H1 (cell line): ENCODE data around the gene ATP11A.

ENCODE experiments used
- BCL11A ChIP-seq, 2 experiments: IDR thresholded peaks; one replicate each; pipeline ENCODE4 v1.6.1; 2011; ENCODE audit warnings: low read depth in 2 of 2, low read length in 2 of 2, mild to moderate bottlenecking in 2 of 2
- CHD1 ChIP-seq: IDR thresholded peaks from 2 replicates; pipeline ENCODE4 v1.6.1; 2012; ENCODE audit warnings: low read depth, low read length, improper control_type of control experiment
- EZH2 ChIP-seq: fragments of 200-600 bp; sonication (generic); IDR thresholded peaks from 2 replicates; pipeline ENCODE4 v1.7.1; 2012; ENCODE audit warnings: low read depth, mild to moderate bottlenecking, moderate library complexity, low read length, inconsistent platforms; ENCODE audit not compliant: severe bottlenecking
- POLR2A ChIP-seq, 2 experiments: IDR thresholded peaks; 1 replicate in 1 of 2; 2 replicates in 1 of 2; pipeline ENCODE4 v1.6.1; 2011; ENCODE audit warnings: low read depth in 2 of 2, low read length in 2 of 2, mild to moderate bottlenecking in 2 of 2; ENCODE audit errors: control extremely low read depth in 1 of 2
- POLR2AphosphoS5 ChIP-seq: IDR thresholded peaks from 2 replicates; pipeline ENCODE4 v1.6.1; 2011; ENCODE audit warnings: low read depth, low read length
- TEAD4 ChIP-seq: IDR thresholded peaks from 2 replicates; pipeline ENCODE4 v1.6.1; 2012; ENCODE audit warnings: low read depth, low read length, inconsistent platforms, mixed read lengths
- YY1 ChIP-seq: IDR thresholded peaks from 2 replicates; pipeline ENCODE4 v1.6.1; 2011; ENCODE audit warnings: low read depth, mild to moderate bottlenecking, low read length
- TF ChIP-seq, protein P1 (sequence below), 3 experiments: IDR thresholded peaks; 1 replicate in 2 of 3; 2 replicates in 1 of 3; pipeline versions ENCODE4 v1.5.1 to v1.6.1; 2011; ENCODE audit warnings: low read length in 3 of 3, mild to moderate bottlenecking in 3 of 3, inconsistent platforms in 2 of 3, low read depth in 1 of 3, moderate library complexity in 1 of 3; ENCODE audit not compliant: insufficient read depth in 1 of 3; ENCODE audit errors: control extremely low read depth in 1 of 3

DNA sequence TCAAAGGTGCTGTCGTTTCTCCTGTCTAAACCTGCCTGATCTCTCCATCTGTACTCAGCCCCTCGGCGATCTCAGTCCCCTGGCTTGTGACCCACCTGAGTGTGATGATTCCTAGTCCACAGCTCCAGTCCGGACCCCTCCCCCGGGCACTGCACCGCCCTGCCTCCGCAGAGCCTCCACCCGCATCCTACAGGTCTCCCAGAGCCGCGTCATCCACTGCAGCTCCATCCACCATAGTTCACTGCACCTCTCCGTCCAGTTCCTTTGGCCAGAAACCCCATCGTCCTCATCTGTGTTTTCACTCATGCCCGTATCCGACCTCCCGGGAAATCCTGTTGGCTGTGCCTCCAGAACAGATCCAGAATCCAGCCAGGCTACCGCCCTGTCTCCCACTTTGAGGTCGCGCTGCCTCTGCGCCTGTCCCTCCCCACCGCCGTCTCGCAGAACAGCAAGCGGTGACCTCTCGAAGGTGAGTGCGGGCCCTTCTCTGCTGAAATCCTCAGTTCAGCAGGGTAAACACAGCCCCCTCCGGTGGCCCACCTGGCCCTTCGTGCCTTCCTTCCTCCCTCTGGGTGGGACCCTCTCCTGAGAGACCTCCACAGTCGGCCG, 227.3 kb downstream of the ATP11A start:
- no peak for TF ChIP-seq EZH2
- TF ChIP-seq, protein P1, sequence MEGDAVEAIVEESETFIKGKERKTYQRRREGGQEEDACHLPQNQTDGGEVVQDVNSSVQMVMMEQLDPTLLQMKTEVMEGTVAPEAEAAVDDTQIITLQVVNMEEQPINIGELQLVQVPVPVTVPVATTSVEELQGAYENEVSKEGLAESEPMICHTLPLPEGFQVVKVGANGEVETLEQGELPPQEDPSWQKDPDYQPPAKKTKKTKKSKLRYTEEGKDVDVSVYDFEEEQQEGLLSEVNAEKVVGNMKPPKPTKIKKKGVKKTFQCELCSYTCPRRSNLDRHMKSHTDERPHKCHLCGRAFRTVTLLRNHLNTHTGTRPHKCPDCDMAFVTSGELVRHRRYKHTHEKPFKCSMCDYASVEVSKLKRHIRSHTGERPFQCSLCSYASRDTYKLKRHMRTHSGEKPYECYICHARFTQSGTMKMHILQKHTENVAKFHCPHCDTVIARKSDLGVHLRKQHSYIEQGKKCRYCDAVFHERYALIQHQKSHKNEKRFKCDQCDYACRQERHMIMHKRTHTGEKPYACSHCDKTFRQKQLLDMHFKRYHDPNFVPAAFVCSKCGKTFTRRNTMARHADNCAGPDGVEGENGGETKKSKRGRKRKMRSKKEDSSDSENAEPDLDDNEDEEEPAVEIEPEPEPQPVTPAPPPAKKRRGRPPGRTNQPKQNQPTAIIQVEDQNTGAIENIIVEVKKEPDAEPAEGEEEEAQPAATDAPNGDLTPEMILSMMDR (IDR thresholded peaks at IDR 0.05; ENCODE audit: control extremely low read depth in 1 of 3, insufficient read depth in 1 of 3, low read depth in 1 of 3, low read length in 3 of 3) = no peak
- no peak for TF ChIP-seq TEAD4
- no peak for TF ChIP-seq POLR2A (IDR thresholded peaks at IDR 0.05; ENCODE audit: control extremely low read depth in 1 of 2, low read depth in 2 of 2, low read length in 2 of 2)
- TF ChIP-seq CHD1 = no peak
- TF ChIP-seq YY1 = no peak
- TF ChIP-seq BCL11A (IDR thresholded peaks at IDR 0.05; ENCODE audit: low read depth in 2 of 2, low read length in 2 of 2) = no peak
- TF ChIP-seq POLR2AphosphoS5 = no peak
